HG03575 (cell line): ENCODE measurements around the gene MAMLD1.

Source experiments
- ATAC-seq: cut with Tn5 transposase; IDR thresholded peaks from one replicate; pipeline ENCODE4 v1.9.1; 2021; ENCODE audit not compliant: unreplicated experiment, insufficient number of reproducible peaks, low FRiP score; ENCODE audit errors: extremely low read depth

Gene MAMLD1

DNA sequence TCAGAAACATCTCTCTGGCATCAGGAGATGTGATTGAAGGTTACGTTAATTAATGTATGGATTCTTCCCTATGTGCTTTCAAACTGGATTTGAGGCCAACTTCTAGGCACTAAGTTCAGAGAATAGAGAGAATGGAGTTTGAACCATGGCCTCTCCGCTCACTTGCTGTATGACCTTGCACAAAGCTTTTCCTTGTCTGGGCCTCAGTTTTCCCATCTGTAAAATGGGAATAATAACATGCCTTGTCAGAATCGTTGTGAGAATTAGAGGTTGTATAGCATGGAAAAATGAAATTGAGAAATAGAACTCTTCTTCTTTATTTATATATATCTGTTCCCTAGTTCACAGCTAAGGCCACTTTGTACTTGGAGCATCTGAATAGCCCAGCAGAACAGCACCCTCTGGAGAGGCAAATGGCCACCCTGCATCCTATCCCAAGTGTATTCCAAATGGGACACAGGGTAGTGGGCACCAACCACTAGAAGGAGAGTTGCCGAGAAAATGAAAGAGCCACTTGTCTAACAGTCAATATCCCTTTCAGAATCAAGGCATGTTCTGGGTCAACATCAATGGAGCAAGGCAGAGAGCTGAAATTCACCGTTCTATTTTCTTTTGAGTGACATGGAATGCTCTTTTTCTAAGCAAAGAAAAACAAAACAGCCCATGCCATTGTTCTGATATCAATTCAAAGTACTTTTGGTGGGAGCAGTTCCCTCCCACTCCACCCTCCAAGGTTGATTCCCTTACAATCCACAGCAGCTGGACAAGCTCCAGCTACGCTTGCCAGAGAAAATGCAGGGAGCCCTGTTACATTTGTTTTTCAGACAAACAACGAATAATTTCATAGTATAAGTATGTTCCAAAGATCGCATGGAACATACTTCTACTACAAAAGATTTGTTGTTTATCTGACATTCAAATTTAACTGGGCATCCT lies 182.0 kb downstream of the MAMLD1 start:
- ATAC-seq: no peak

DNA sequence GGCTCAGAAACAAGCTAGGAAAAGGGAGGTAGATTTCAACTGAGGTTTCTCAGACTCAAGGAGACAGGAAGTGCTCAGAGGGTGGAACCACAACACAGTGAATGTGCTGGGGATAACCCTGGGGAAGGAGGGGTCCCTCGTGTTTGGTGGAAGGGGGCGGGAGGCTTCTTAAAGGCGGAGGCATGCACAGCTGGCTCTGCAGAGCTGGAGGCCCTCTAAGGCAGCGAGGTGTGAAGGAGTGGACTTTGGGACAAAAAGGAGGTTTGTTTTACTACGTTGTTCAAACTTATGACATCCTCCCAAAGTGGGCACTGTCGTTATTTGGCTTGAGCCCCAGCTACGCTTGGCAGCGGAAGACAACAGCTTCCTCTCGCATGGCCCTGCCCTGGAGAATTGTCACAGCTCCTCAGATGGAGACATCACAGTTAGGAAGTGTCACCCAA lies 183.6 kb downstream of the MAMLD1 start:
- no peak for ATAC-seq

DNA sequence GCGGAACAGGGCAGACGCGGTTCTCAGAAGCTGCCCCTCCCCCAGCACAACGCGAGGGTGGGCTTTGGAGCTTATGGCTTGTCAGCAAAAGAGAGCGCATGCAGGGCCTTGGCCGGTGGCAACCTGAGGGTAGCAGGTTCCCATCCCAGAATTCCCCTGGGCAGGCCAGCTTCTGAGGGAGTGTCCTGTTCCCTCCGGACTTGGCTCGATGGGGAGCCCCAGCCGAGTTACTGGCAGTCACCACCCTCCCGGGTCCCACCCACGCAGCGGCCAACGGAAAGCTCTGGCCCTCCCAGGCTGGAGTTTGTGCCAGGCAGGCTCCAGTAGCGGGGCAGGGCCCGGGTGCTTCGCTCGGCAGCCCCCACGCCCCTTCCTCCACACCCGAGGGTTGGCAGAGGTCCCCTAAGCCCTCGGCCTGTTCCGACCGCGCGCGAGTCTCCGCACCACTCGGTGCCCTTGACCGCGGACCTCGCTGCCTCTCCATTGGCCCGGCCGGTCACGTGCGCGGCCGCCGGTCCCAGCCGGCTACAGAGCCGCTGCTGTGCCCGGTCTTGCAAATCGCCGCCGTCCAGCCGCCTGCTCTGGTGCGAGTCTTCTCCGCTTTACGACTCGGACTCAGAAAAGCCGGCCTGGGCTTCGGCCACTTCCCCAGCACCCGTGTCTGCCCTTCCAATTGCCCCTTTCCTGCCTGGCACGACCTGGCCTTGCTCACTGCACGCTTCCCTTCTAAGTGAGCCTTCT lies 184.4 kb downstream of the MAMLD1 start:
- no peak for ATAC-seq

DNA sequence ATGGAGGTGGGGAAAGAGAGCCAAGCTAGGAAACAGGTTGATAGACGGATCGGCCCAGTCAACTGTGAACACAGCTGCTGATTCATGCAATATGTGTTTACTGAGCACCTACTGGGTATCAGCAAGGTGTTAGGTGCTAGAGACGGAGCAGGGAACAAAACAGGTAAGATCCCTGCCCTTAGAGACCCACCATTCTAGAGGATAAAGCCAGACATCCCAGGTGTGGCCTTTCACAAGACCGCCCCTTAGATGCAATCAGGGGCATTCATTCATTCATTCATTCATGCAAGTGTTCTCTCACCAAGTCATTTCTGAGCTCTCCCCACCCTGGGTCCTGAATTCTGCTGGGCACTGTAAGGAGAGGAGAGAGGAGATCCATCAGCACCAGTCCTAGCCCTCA lies 185.1 kb downstream of the MAMLD1 start:
- no peak for ATAC-seq

DNA sequence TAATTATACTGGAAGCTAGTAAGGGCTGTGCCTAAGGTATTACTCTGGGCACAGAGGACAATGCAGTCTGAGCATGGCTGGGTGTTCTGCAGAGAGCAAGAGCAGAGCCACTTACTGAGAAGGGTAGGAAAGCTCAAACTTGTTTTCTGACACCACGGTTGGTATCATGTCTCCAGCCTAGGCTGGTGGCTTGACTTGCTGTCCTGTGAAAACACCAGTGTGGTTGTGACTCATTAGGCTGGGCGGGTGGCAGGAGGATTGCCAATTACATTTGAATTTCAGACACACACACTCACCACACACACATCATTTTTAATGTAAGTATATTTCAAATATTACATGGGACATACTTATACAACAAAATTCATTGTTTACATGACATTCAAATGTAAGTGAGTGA lies 185.6 kb downstream of the MAMLD1 start:
- ATAC-seq: no peak

DNA sequence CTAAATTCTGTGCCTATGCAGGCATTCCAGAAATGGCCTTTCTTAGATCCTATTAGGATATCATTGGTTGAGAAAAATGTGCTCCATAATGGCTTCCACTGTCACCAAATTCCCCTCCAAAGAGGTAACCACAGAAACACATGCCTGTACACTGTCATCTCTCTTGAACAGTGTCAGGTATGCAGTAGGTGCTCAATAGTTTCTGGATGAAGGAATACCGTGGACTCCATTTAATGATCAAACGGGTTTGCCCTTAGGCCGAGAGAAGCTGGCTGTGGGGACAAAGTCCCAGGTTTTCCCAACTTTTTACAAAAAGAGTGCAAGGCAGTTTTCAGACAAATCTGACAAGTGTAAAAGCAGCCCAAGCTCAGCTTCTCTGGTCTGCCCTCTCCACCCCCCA lies 188.8 kb downstream of the MAMLD1 start:
- ATAC-seq: no peak

DNA sequence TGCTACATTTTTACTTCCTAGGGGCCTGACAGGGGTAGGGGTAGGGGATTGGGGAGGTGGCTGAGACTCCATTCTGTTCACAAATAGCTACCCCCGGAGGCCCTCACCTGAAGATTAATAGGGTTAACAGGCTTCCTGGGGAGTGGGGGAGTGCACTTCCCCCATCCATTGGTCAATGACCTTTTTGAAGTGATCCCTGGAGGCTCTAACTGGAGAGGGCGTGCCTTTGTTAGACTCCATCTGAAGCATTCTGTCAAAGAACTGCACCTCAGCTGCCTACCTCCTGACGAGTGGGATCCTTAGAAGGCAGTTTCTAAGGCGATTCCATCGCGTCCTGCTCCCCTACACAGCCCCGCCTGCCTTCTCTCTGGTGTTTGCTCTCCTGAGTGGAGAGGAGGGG lies 195.3 kb downstream of the MAMLD1 start:
- no peak for ATAC-seq
